NT2/D1 (cell line): ENCODE measurements around the gene MMP15.
"Not testable (repeated sequence)": the region's sequence is repeated elsewhere in the genome, so short reads cannot be mapped to it uniquely, and the experiment has no call there.

Source experiments
- SUZ12 ChIP-seq: IDR thresholded peaks from 2 replicates; pipeline ENCODE4 v1.6.1; 2011; ENCODE audit not compliant: insufficient read length, insufficient read depth; ENCODE audit errors: extremely low read depth
- ZNF274 ChIP-seq: IDR thresholded peaks from 2 replicates; pipeline ENCODE4 v1.6.1; 2011; ENCODE audit warnings: mild to moderate bottlenecking, low read depth, low read length

- not testable (repeated sequence) for TF ChIP-seq SUZ12, ZNF274
Observed at GRCh38 chr16:57978070-57978465, 47.5 kb upstream of the MMP15 start.
